ENCODE measurements around the gene METTL25.

GRCh38 chr12:82527165-82527780 is 168.9 kb downstream of the METTL25 start:
- TF ChIP-seq CTCF (IDR thresholded peaks at IDR 0.05; ENCODE audit: low read length) (peak; percentile 88), EZH2 (optimal IDR thresholded peaks at IDR 0.05; ENCODE audit: low read depth, low read length) (no peak)
